ENCODE measurements around the gene BCAS4. TPM values are rescaled to one million over a fixed set of nuclear protein-coding genes. Genes with fewer than 3 reads are reported as not detected.
"Not testable (repeated sequence)": the region's sequence is repeated elsewhere in the genome, so short reads cannot be mapped to it uniquely, and the experiment has no call there.

Gene BCAS4
- total RNA-seq, 1 donor from 2014 or later: 4.3 TPM

- H3K9me3 ChIP-seq: no peaks in the 10 kb centered on the region
- intact Hi-C loops (cut with DNase I): no loop called here
- DNase-seq (no peak), ATAC-seq (no peak)
- peaks cover 15% of the 10 kb centered on the region for H3K4me1 ChIP-seq
- TF ChIP-seq, protein P1, sequence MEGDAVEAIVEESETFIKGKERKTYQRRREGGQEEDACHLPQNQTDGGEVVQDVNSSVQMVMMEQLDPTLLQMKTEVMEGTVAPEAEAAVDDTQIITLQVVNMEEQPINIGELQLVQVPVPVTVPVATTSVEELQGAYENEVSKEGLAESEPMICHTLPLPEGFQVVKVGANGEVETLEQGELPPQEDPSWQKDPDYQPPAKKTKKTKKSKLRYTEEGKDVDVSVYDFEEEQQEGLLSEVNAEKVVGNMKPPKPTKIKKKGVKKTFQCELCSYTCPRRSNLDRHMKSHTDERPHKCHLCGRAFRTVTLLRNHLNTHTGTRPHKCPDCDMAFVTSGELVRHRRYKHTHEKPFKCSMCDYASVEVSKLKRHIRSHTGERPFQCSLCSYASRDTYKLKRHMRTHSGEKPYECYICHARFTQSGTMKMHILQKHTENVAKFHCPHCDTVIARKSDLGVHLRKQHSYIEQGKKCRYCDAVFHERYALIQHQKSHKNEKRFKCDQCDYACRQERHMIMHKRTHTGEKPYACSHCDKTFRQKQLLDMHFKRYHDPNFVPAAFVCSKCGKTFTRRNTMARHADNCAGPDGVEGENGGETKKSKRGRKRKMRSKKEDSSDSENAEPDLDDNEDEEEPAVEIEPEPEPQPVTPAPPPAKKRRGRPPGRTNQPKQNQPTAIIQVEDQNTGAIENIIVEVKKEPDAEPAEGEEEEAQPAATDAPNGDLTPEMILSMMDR (IDR thresholded peaks at IDR 0.05): no peak
- no peak overlapping the region for H3K27ac ChIP-seq
- H3K27me3 ChIP-seq: no peaks in the 10 kb centered on the region
- H3K4me3 ChIP-seq: no peak overlapping the region
- no peaks in the 10 kb centered on the region for H3K36me3 ChIP-seq
These were observed 35.2 kb upstream of the BCAS4 start for GRCh38 chr20:50759678-50760077.

- peak overlapping the region; percentile 78 for H3K27ac ChIP-seq
- peaks cover 15% of the 10 kb centered on the region for H3K4me1 ChIP-seq
- H3K9me3 ChIP-seq: no peaks in the 10 kb centered on the region
- intact Hi-C loops (cut with DNase I): no loop called here
- H3K36me3 ChIP-seq: no peaks in the 10 kb centered on the region
- no peak overlapping the region for H3K4me3 ChIP-seq
- peak; percentile 74 for DNase-seq
- TF ChIP-seq, protein P1 (IDR thresholded peaks at IDR 0.05): no peak
- ATAC-seq: peak; percentile 39
- no peaks in the 10 kb centered on the region for H3K27me3 ChIP-seq
These were observed 32.8 kb upstream of the BCAS4 start for GRCh38 chr20:50762045-50762422.

DNA sequence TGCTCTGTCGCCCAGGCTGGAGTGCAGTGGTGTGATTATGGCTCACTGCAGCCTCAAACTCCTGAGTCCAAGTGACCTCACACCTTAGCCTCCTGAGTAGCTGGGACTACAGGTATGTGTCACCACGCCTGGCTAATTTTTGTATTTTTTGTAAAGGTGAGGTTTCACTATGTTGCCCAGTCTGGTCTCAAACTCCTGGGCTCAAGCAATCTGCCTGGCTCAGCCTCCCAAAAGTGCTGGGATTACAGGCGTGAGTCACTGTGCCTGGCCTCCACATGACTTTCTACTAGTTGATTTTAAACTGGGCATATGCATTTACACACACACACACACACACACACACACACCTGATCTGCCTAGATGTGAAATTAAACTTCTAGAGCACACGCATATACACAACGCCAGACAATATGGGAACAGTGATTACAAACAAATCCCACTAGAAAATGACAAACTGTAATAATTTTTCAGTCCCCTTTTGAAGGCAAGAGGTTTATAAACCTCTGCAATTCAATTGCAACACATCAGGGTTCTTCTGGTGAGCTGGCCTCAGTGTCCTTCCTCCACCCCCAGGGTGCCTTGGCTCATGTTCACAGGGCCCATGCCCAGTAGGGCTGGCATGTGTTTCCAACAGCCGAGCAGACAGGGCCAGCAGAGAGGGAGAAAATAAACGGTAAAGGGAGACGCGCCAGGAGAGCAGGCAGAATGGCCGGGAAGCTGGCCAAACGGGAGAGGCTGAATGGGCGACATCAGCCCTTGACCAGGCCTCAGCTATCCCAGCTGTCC is 32.2 kb upstream of the BCAS4 start:
- TF ChIP-seq, protein P1 (IDR thresholded peaks at IDR 0.05): no peak
- H3K36me3 ChIP-seq: no peaks in the 10 kb centered on the region
- H3K4me3 ChIP-seq: no peak overlapping the region
- ATAC-seq: peak; percentile 58
- peak overlapping the region; percentile 78 for H3K27ac ChIP-seq
- intact Hi-C loops (cut with DNase I): no loop called here
- no peaks in the 10 kb centered on the region for H3K9me3 ChIP-seq
- H3K4me1 ChIP-seq: peaks cover 15% of the 10 kb centered on the region
- peak; percentile 76 for DNase-seq
- no peaks in the 10 kb centered on the region for H3K27me3 ChIP-seq

DNA sequence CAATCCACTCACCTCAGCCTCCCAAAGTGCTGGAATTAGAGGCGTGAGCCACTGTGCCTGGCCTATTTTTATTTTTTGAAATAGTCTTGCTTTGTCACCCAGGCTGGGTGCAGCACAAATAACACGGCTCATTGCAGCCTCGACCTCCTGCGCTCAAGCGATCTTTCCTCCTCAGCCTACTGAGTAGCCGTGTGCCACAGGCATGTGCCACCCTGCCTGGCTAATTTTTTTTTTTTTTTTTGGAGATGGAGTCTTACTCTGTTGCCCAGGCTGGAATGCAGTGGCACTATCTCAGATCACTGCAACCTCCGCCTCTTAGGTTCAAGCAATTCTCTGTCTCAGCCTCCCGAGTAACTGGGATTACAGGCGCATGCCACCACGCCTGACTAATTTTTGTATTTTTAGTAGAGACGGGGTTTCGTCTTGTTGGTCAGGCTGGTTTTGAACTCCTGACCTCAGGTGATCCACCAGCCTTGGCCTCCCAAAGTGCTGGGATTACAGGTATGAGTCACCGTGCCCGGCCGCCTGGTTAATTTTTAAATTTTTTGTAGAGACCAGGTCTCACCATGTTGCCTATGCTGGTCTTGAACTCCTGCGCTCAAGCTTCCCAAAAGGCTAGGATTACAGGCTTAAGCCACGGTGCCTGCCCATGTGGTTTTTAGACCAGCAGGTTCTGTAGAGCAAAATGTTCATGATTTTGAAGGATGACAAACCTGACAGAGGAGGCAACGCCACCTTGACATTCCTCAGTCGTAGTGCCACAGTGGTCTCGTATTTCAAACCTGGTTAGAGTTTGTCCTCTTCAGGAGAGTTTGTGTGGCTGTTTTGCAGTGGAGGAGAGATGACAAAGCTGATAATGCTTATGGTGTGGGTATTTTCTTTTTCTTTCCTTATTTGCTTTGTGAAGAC is 31.1 kb upstream of the BCAS4 start:
- DNase-seq; H3K4me3 ChIP-seq; H3K27me3 ChIP-seq; intact Hi-C loops (cut with DNase I); ATAC-seq; H3K36me3 ChIP-seq; H3K9me3 ChIP-seq: not testable (repeated sequence)
- Histone ChIP-seq H3K4me1 (peaks cover 15% of the 10 kb centered on the region), H3K27ac (peak overlapping the region; percentile 78)

DNA sequence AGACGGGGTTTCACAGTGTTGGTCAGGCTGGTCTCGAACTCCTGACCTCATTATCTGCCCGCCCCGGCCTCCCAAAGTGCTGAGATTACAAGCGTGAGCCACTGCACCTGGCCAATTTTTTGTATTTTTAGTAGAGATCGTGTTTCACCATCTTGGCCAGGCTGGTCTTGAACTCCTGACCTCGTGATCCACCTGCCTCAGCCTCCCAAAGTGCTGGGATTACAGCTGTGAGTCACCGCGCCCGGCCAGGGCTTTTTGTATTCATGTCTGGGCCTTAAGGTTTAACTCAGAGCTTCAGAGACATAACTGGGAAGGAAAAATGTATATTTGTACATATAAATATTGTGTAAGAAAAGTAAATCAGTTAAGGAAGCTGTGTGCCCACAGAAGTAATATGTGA is 29.6 kb upstream of the BCAS4 start:
- peak; percentile 41 for DNase-seq
- H3K4me3 ChIP-seq; ATAC-seq; H3K27me3 ChIP-seq; intact Hi-C loops (cut with DNase I); H3K9me3 ChIP-seq; H3K27ac ChIP-seq; H3K36me3 ChIP-seq: not testable (repeated sequence)
- peaks cover 15% of the 10 kb centered on the region for H3K4me1 ChIP-seq

DNA sequence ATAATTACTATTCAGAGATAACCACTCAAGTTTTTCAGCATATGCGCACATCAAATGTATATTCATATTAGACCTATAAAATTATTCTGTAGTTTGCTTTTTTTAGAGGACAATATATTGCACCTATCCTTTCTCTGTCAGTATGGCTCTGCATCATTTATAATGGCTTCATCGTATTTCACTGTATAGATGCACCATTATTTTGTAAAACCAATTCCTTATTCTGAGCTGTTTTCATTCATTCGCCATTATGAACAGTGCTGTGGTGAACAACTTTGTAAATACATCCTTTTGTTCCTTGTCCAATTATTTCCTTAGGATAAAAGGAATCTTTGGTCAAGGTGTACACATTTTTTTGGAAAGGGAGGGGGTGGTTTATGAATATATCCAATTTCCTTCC is 29.2 kb upstream of the BCAS4 start:
- Histone ChIP-seq H3K9me3 (no peaks in the 10 kb centered on the region), H3K4me3 (no peak overlapping the region), H3K27ac (no peak overlapping the region), H3K27me3 (no peaks in the 10 kb centered on the region), H3K4me1 (peaks cover 15% of the 10 kb centered on the region), H3K36me3 (no peaks in the 10 kb centered on the region)
- ATAC-seq: no peak
- no peak for DNase-seq
- intact Hi-C loops (cut with DNase I): no loop called here
- TF ChIP-seq, protein P1 (IDR thresholded peaks at IDR 0.05): no peak

GRCh38 chr20:50766955-50767809 is 27.7 kb upstream of the BCAS4 start:
- intact Hi-C loops (cut with DNase I); H3K4me1 ChIP-seq; H3K27ac ChIP-seq; H3K9me3 ChIP-seq; H3K36me3 ChIP-seq; H3K27me3 ChIP-seq; H3K4me3 ChIP-seq: not testable (repeated sequence)
- ATAC-seq (peak; percentile 38), DNase-seq (peak; percentile 27)

DNA sequence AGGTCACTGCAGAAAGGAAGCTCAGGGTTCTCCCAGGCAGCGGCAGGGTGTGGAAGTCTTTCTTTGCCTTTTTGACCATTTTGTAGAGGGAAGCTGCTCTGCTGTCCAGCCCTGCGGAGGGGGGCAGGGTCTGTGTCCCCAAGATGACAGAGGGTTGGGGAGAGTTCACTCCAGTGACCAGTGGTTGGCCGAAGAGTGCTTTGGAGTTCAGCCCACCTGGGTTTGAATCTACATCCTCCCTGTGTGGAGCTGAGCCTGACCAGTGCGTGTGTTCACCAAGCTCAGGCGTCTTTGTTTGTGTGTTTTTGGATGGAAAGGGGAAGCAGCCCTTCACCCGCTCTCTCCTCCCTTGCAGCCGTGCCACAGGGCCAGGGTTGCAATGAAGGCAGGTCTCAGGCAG is 25.9 kb upstream of the BCAS4 start:
- H3K9me3 ChIP-seq; H3K27ac ChIP-seq; H3K27me3 ChIP-seq; H3K4me1 ChIP-seq; H3K4me3 ChIP-seq; ATAC-seq; H3K36me3 ChIP-seq; intact Hi-C loops (cut with DNase I): not testable (repeated sequence)
- peak; percentile 31 for DNase-seq

- DNase-seq (peak; percentile 43), ATAC-seq (peak; percentile 15)
- H3K4me1 ChIP-seq; intact Hi-C loops (cut with DNase I); H3K27ac ChIP-seq; H3K4me3 ChIP-seq; H3K36me3 ChIP-seq; H3K9me3 ChIP-seq; H3K27me3 ChIP-seq: not testable (repeated sequence)
These were observed 25.2 kb upstream of the BCAS4 start for GRCh38 chr20:50769551-50770085.
